ENCODE results near the gene COG5.
"Not testable (repeated sequence)": the region's sequence is repeated elsewhere in the genome, so short reads cannot be mapped to it uniquely, and the experiment has no call there.

The COG5 gene

GRCh38 chr7:107264723-107265122 lies 299.0 kb downstream of the COG5 start:
- Mint-ChIP-seq H3K4me1 (no peaks in the 10 kb centered on the region), H3K27me3 (no peaks in the 10 kb centered on the region), H3K4me3 (no peak overlapping the region), H3K27ac (no peak overlapping the region), H3K36me3 (ENCODE audit: low read depth) (peaks cover 8% of the 10 kb centered on the region), H3K9me3 (no peaks in the 10 kb centered on the region)
- DNase-seq: no peak
- ATAC-seq: no peak

- Mint-ChIP-seq H3K36me3 (ENCODE audit: low read depth) (peaks cover 8% of the 10 kb centered on the region), H3K27ac (no peak overlapping the region), H3K9me3 (no peaks in the 10 kb centered on the region), H3K4me1 (no peaks in the 10 kb centered on the region), H3K4me3 (no peak overlapping the region), H3K27me3 (no peaks in the 10 kb centered on the region)
- DNase-seq (no peak), ATAC-seq (no peak)
Measured at GRCh38 chr7:107262857-107263256, 300.9 kb downstream of the COG5 start.

DNA sequence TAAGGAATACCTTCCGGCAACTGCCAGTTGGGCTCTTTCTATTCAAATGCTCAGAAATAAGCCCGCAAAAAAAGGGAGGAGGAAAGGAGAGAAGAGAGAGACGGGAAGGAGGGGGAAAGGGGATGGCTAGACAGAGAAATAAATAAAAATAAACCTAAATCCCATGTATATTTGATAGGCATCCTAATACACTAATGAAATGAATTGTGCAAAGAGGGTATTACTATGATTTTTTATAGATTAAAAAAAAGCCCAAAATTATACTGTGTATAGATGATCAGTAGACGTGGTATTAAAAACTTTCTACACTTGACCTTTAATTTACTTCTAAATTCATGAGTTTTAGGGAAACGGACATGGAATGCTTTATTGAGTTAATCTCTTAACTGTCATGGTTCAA lies 305.0 kb downstream of the COG5 start:
- Mint-ChIP-seq H3K9me3 (no peaks in the 10 kb centered on the region), H3K27ac (no peak overlapping the region)

GRCh38 chr7:107255602-107256001 lies 308.1 kb downstream of the COG5 start:
- no peaks in the 10 kb centered on the region for H3K4me1 Mint-ChIP-seq
- no peaks in the 10 kb centered on the region for H3K36me3 Mint-ChIP-seq (ENCODE audit: low read depth)
- ATAC-seq (no peak), DNase-seq (no peak)
- H3K4me3 Mint-ChIP-seq: no peak overlapping the region
- no peak overlapping the region for H3K27ac Mint-ChIP-seq
- H3K9me3 Mint-ChIP-seq: no peaks in the 10 kb centered on the region
- no peaks in the 10 kb centered on the region for H3K27me3 Mint-ChIP-seq

More for the DNA sequence above, 305.0 kb downstream of the COG5 start:
- Mint-ChIP-seq H3K36me3 (ENCODE audit: low read depth) (peaks cover 7% of the 10 kb centered on the region), H3K27me3 (no peaks in the 10 kb centered on the region), H3K4me1 (no peaks in the 10 kb centered on the region), H3K4me3 (no peak overlapping the region)
- no peak for ATAC-seq
- DNase-seq: no peak

GRCh38 chr7:107254398-107254985 lies 309.2 kb downstream of the COG5 start:
- ATAC-seq: no peak
- Mint-ChIP-seq H3K27me3 (no peaks in the 10 kb centered on the region), H3K4me3 (no peak overlapping the region), H3K27ac (no peak overlapping the region), H3K36me3 (ENCODE audit: low read depth) (peaks cover 2% of the 10 kb centered on the region), H3K4me1 (no peaks in the 10 kb centered on the region), H3K9me3 (no peaks in the 10 kb centered on the region)
- DNase-seq: no peak

DNA sequence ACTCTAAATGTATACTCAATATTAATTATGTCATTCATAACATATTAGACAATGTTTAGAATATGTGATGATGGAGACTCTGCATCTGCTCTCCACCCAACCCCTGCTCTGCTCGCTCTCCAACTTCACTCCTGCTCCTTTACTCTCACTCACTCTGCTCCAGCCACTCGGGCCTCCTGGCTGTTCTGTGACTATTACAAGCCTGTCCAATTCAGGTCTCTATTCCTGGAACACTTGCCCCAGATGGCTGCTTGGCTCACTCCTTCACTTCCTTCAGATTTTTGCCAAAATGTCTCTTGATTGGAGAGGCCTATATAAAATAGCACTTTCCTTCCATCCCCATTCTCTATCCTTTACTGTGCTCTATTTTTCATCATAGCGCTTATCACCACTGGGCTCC lies 310.1 kb downstream of the COG5 start:
- no peaks in the 10 kb centered on the region for H3K4me1 Mint-ChIP-seq
- H3K4me3 Mint-ChIP-seq: no peak overlapping the region
- no peaks in the 10 kb centered on the region for H3K9me3 Mint-ChIP-seq
- H3K27ac Mint-ChIP-seq: no peak overlapping the region
- no peaks in the 10 kb centered on the region for H3K27me3 Mint-ChIP-seq
- DNase-seq: no peak
- H3K36me3 Mint-ChIP-seq (ENCODE audit: low read depth): peaks cover 5% of the 10 kb centered on the region
- no peak for ATAC-seq

DNA sequence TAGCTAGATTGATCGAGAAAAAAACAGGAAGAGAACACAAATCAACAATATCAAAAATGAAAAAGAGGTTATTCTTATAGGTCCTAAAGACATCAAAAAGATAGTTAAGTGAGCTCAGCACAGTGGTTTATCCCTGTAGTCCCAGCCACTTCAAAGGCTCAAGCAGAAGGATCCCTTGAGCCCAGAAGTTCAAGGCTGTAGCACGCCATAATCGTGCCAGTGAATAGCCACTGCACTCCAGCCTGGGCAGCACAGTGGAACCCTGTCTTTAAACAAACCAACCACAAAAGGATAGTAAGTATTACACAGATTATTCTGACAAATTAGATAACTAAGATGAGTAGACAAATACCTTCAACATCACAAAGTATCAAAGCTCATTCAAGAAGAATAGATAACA lies 311.8 kb downstream of the COG5 start:
- Mint-ChIP-seq H3K27me3 (no peaks in the 10 kb centered on the region), H3K27ac (no peak overlapping the region), H3K4me3 (no peak overlapping the region), H3K4me1 (no peaks in the 10 kb centered on the region), H3K36me3 (ENCODE audit: low read depth) (peaks cover 15% of the 10 kb centered on the region), H3K9me3 (no peaks in the 10 kb centered on the region)
- ATAC-seq: no peak
- DNase-seq: no peak

GRCh38 chr7:107248551-107249316 lies 315.0 kb downstream of the COG5 start:
- no peaks in the 10 kb centered on the region for H3K4me1 Mint-ChIP-seq
- peaks cover 44% of the 10 kb centered on the region for H3K36me3 Mint-ChIP-seq (ENCODE audit: low read depth)
- no peaks in the 10 kb centered on the region for H3K27me3 Mint-ChIP-seq
- peaks cover 7% of the 10 kb centered on the region for H3K9me3 Mint-ChIP-seq
- no peak overlapping the region for H3K27ac Mint-ChIP-seq
- ATAC-seq (no peak), DNase-seq (no peak)
- H3K4me3 Mint-ChIP-seq: no peak overlapping the region

- not testable (repeated sequence) for ATAC-seq, H3K4me3 Mint-ChIP-seq, DNase-seq, H3K27me3 Mint-ChIP-seq, H3K4me1 Mint-ChIP-seq, H3K9me3 Mint-ChIP-seq, H3K27ac Mint-ChIP-seq
- peaks cover 53% of the 10 kb centered on the region for H3K36me3 Mint-ChIP-seq (ENCODE audit: low read depth)
Measured at GRCh38 chr7:107246836-107247235, 316.9 kb downstream of the COG5 start.

- DNase-seq (no peak), ATAC-seq (no peak)
- Mint-ChIP-seq H3K36me3 (ENCODE audit: low read depth) (peaks cover 54% of the 10 kb centered on the region), H3K27ac (no peak overlapping the region), H3K4me1 (no peaks in the 10 kb centered on the region), H3K27me3 (no peaks in the 10 kb centered on the region), H3K9me3 (peaks cover 7% of the 10 kb centered on the region), H3K4me3 (no peak overlapping the region)
Measured at GRCh38 chr7:107244613-107245012, 319.1 kb downstream of the COG5 start.

- Mint-ChIP-seq H3K9me3 (peaks cover 7% of the 10 kb centered on the region), H3K4me3 (no peak overlapping the region), H3K4me1 (no peaks in the 10 kb centered on the region), H3K27me3 (no peaks in the 10 kb centered on the region), H3K36me3 (ENCODE audit: low read depth) (peaks cover 46% of the 10 kb centered on the region), H3K27ac (no peak overlapping the region)
- no peak for DNase-seq
- no peak for ATAC-seq
Measured at GRCh38 chr7:107242267-107242666, 321.5 kb downstream of the COG5 start.

- no peak for ATAC-seq
- Mint-ChIP-seq H3K9me3 (no peaks in the 10 kb centered on the region), H3K27ac (no peak overlapping the region), H3K4me1 (no peaks in the 10 kb centered on the region), H3K4me3 (no peak overlapping the region), H3K27me3 (no peaks in the 10 kb centered on the region), H3K36me3 (ENCODE audit: low read depth) (peaks cover 9% of the 10 kb centered on the region)
- no peak for DNase-seq
Measured at GRCh38 chr7:107237451-107237850, 326.3 kb downstream of the COG5 start.

DNA sequence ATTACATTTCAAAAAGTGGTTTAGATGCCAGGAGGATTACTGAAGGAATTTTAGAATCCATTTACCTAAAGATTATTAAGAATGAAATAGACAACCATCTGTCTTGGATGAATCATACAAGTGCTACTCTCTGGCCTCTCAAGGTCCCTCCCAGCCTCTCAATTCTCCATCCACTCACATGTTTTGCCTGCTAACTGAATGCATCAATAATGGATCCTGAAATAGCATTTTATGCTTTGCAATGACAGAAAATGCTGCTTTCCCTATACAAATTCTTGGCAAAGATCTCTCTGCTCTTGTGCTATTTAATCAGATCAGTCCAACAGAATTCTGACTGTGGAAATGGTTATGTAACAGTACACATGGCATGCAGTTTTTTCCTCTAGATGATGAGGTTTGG lies 326.9 kb downstream of the COG5 start:
- ATAC-seq: no peak
- Mint-ChIP-seq H3K27me3 (no peaks in the 10 kb centered on the region), H3K9me3 (no peaks in the 10 kb centered on the region), H3K36me3 (ENCODE audit: low read depth) (peaks cover 9% of the 10 kb centered on the region), H3K4me3 (no peak overlapping the region), H3K4me1 (no peaks in the 10 kb centered on the region), H3K27ac (no peak overlapping the region)
- DNase-seq: no peak

GRCh38 chr7:107234436-107234835 lies 329.3 kb downstream of the COG5 start:
- ATAC-seq: no peak
- Mint-ChIP-seq H3K36me3 (ENCODE audit: low read depth) (peaks cover 6% of the 10 kb centered on the region), H3K4me1 (no peaks in the 10 kb centered on the region), H3K27ac (no peak overlapping the region), H3K4me3 (no peak overlapping the region), H3K9me3 (no peaks in the 10 kb centered on the region), H3K27me3 (no peaks in the 10 kb centered on the region)
- DNase-seq: no peak

GRCh38 chr7:107233981-107234380 lies 329.7 kb downstream of the COG5 start:
- Mint-ChIP-seq H3K27me3 (no peaks in the 10 kb centered on the region), H3K9me3 (no peaks in the 10 kb centered on the region), H3K4me3 (no peak overlapping the region), H3K4me1 (no peaks in the 10 kb centered on the region), H3K27ac (no peak overlapping the region), H3K36me3 (ENCODE audit: low read depth) (peaks cover 6% of the 10 kb centered on the region)
- ATAC-seq: no peak
- DNase-seq: no peak

Data from activated naive CD8-positive, alpha-beta T cell treated with anti-CD3 and anti-CD28 coated beads, Interleukin-2, amount 50 U/mL, for 24 hours (primary cell).